IMR-90 (cell line): ENCODE measurements around the gene FGGY. TPM values are rescaled to one million over a fixed set of nuclear protein-coding genes. Genes with fewer than 3 reads are reported as not detected.

Experiments used
- ATAC-seq: fragments of 200-7000 bp; cut with Tn5 transposase; 2 replicates; pipeline ENCODE4 v1.9.1; 2020; ENCODE audit warnings: low read depth, mild to moderate bottlenecking, moderate library complexity
- BruUV-seq: library from RNA; stranded (reverse); fragments of 400-500 nt; replicated peaks from 2 replicates; lab custom pipeline; 2021; lab: Mats Ljungman, UMichigan
- CTCF ChIA-PET: fragments of 300-600 bp; formaldehyde crosslinking; extraction: SDS; loops from one replicate; lab custom pipeline; 2021; ENCODE audit warnings: antibody characterized with exemption; lab: Yijun Ruan, JAX
- POLR2A ChIA-PET: fragments of 300-600 bp; sonication (Branson Sonifier 250); formaldehyde crosslinking; loops from one replicate; lab custom pipeline; 2022; ENCODE audit warnings: antibody characterized with exemption; ENCODE audit not compliant: unreplicated experiment; lab: Charles Lee
- DNase-seq: peaks from one replicate; pipeline ENCODE4 v3.0.0; 2013
- H2AFZ ChIP-seq: replicated peaks from 2 replicates; pipeline ENCODE3; 2013; ENCODE audit warnings: low read length, mild to moderate bottlenecking; ENCODE audit not compliant: poor library complexity
- H2AK5ac ChIP-seq: 2 replicates; pipeline ENCODE4 v1.6.1; 2013; ENCODE audit warnings: low read depth, low read length, inconsistent platforms
- H2AK9ac ChIP-seq: replicated peaks from 2 replicates; pipeline ENCODE3; 2013; ENCODE audit warnings: mild to moderate bottlenecking, low read depth, low read length, moderate library complexity; ENCODE audit not compliant: poor library complexity
- H2BK120ac ChIP-seq: 2 replicates; pipeline ENCODE4 v1.6.1; 2013; ENCODE audit warnings: low read depth, low read length, inconsistent platforms
- H2BK15ac ChIP-seq: 3 replicates; pipeline ENCODE4 v1.6.1; 2013; ENCODE audit warnings: low read depth, low read length, inconsistent platforms
- H2BK20ac ChIP-seq: 2 replicates; pipeline ENCODE4 v1.6.1; 2013; ENCODE audit warnings: low read depth, mild to moderate bottlenecking, inconsistent platforms, low read length, moderate library complexity
- H2BK5ac ChIP-seq: 2 replicates; pipeline ENCODE4 v1.6.1; 2013; ENCODE audit warnings: mild to moderate bottlenecking, low read depth, low read length, inconsistent platforms; ENCODE audit not compliant: poor library complexity, severe bottlenecking
- H3K14ac ChIP-seq: replicated peaks from 2 replicates; pipeline ENCODE4 v1.6.1; 2013; ENCODE audit warnings: low read depth, low read length, inconsistent platforms
- H3K18ac ChIP-seq: 2 replicates; pipeline ENCODE4 v1.6.1; 2013; ENCODE audit warnings: low read depth, low read length, control low read depth
- H3K23ac ChIP-seq: 2 replicates; pipeline ENCODE4 v1.6.1; 2013; ENCODE audit warnings: low read depth, low read length, inconsistent platforms
- H3K27ac ChIP-seq: 2 replicates; pipeline ENCODE4 v1.5.1; 2013; ENCODE audit warnings: mild to moderate bottlenecking, control low read depth, low read length; ENCODE audit not compliant: insufficient read depth
- H3K27me3 ChIP-seq: 2 replicates; pipeline ENCODE4 v1.6.1; 2013; ENCODE audit warnings: low read length; ENCODE audit not compliant: control insufficient read depth, insufficient read depth
- H3K36me3 ChIP-seq: 2 replicates; pipeline ENCODE4 v1.6.1; 2013; ENCODE audit warnings: low read length, mixed read lengths; ENCODE audit not compliant: control insufficient read depth, insufficient read depth
- H3K4ac ChIP-seq: 2 replicates; pipeline ENCODE4 v1.6.1; 2013; ENCODE audit warnings: low read depth, low read length, inconsistent platforms
- H3K4me1 ChIP-seq: 2 replicates; pipeline ENCODE4 v1.6.1; 2013; ENCODE audit warnings: low read length, mixed read lengths; ENCODE audit not compliant: control insufficient read depth, insufficient read depth
- H3K4me2 ChIP-seq: 2 replicates; pipeline ENCODE4 v1.6.1; 2013; ENCODE audit warnings: low read depth, mild to moderate bottlenecking, control low read depth, low read length, moderate library complexity
- H3K4me3 ChIP-seq: 2 replicates; pipeline ENCODE4 v1.5.1; 2013; ENCODE audit warnings: low read depth, mild to moderate bottlenecking, control low read depth, low read length, moderate library complexity; ENCODE audit not compliant: insufficient read depth
- H3K56ac ChIP-seq: 2 replicates; pipeline ENCODE4 v1.6.1; 2013; ENCODE audit warnings: low read length, inconsistent platforms; ENCODE audit not compliant: insufficient read depth; ENCODE audit errors: extremely low read depth
- H3K79me1 ChIP-seq, 2 experiments: 2 replicates each; pipeline ENCODE4 v1.6.1; 2013; ENCODE audit warnings: low read length in 2 of 2, inconsistent platforms in 1 of 2, low read depth in 1 of 2
- H3K9ac ChIP-seq: 2 replicates; pipeline ENCODE4 v1.6.1; 2013; ENCODE audit warnings: low read depth, low read length, control low read depth
- H3K9me1 ChIP-seq: 2 replicates; pipeline ENCODE4 v1.6.1; 2013; ENCODE audit warnings: low read length, inconsistent platforms; ENCODE audit not compliant: insufficient read depth
- H3K9me3 ChIP-seq: 2 replicates; pipeline ENCODE4 v1.6.1; 2013; ENCODE audit warnings: low read length; ENCODE audit not compliant: control insufficient read depth, insufficient read depth
- H4K20me1 ChIP-seq: 2 replicates; pipeline ENCODE4 v1.6.1; 2013; ENCODE audit warnings: low read length, inconsistent platforms; ENCODE audit not compliant: insufficient read depth
- H4K5ac ChIP-seq: 2 replicates; pipeline ENCODE4 v1.6.1; 2013; ENCODE audit warnings: mild to moderate bottlenecking, low read depth, low read length, control low read depth
- H4K8ac ChIP-seq, 2 experiments: 2 replicates each; pipeline ENCODE4 v1.6.1; 2013; ENCODE audit warnings: low read depth in 2 of 2, low read length in 2 of 2, control low read depth in 1 of 2, inconsistent platforms in 1 of 2
- H4K91ac ChIP-seq: 2 replicates; pipeline ENCODE4 v1.6.1; 2013; ENCODE audit warnings: low read depth, low read length, inconsistent platforms; ENCODE audit not compliant: insufficient read depth
- FOS ChIP-seq: fragments of 150-350 bp; IDR thresholded peaks from 2 replicates; pipeline ENCODE4 v1.6.1; 2016; ENCODE audit warnings: low read depth, low read length
- SMC3 ChIP-seq: fragments of 150-350 bp; IDR thresholded peaks from 2 replicates; pipeline ENCODE4 v1.6.1; 2016; ENCODE audit warnings: low read depth, mild to moderate bottlenecking, antibody characterized with exemption, low read length, moderate library complexity
- WGBS, 2 experiments: methylation state at CpG; one replicate each; pipeline versions ENCODE4 v1.1.5 to v1.1.7; 2013; ENCODE audit warnings: missing lambda C conversion rate in 2 of 2; ENCODE audit not compliant: insufficient read length in 1 of 2; ENCODE audit errors: extremely low coverage in 2 of 2; 5-methylcytosine and 5-hydroxymethylcytosine counted together
- dilution Hi-C: fragments of 300-500 bp; cut with HindIII; formaldehyde crosslinking; loops from one replicate; pipeline ENCODE4 v1.14.3; 2018; ENCODE audit warnings: low sequenced_read_pairs; ENCODE audit not compliant: unreplicated experiment
- in situ Hi-C: fragments of 300-500 bp; cut with MboI; formaldehyde crosslinking; loops from 3 replicates; pipeline ENCODE4 v1.14.3; 2019; ENCODE audit warnings: low sequenced_read_pairs, inconsistent platforms, mixed read lengths
- intact Hi-C: fragments of 100-400 bp; cut with micrococcal nuclease; formaldehyde crosslinking; loops from 2 replicates; pipeline ENCODE4 v1.10.0; 2022
- polyA plus RNA-seq, 3 experiments: library from polyadenylated mRNA; depleted of rRNA; stranded (reverse); fragments of >200 nt; gene quantifications; 2 replicates each; pipeline ENCODE4 v1.2.3, GENCODE V29; 2012; ENCODE audit warnings: low replicate concordance in 1 of 3
- total RNA-seq: library from RNA; depleted of rRNA; stranded (reverse); fragments of >200 nt; gene quantifications from 2 replicates; pipeline ENCODE4 v1.2.3, GENCODE V29; 2012

Gene FGGY
- total and polyA plus RNA-seq, 2 of the 4 experiments (the other 2 are of a cell fraction), result 5.6 to 14.0 TPM

DNA sequence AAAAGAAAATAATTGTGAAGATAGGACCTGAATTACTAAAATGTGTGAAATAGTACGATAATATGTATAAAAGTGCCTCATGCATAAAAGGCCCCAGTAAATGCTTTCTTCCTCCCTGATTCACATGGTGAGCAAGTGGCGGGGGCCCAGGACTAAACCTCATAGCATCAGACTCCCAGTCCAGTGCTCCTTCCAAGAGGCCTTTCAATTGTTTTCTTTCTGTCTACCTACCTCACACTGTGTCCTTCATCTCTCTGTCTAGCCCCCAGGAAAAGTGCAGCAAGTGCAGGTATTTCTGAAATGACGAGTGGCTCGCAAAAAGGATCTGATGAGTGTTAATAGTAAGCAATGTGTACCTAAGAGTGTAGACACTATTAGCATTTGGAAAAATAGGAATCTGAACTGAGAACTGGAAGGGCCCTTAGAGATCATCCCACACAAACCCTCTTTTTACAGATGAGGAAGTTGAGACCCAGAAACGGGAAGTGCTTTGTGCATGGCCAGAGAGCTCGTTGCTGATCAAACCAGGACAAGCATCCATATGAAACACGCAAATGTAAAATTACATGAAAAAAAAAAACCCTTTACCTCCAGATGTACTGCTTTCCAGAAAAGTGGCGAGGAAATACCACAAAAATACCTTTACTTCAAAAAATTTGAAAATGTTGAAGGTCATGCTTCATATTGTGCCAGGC, 399.7 kb downstream of the FGGY start:
- Histone ChIP-seq H3K56ac (no peak overlapping the region), H3K9ac (no peak overlapping the region), H4K8ac (no peak overlapping the region), H2BK20ac (no peak overlapping the region), H3K4ac (no peak overlapping the region), H3K4me2 (no peak overlapping the region), H4K5ac (no peak overlapping the region), H2AK9ac (no peak overlapping the region), H4K91ac (no peak overlapping the region), H2AFZ (no peak overlapping the region), H3K14ac (no peak overlapping the region), H3K4me1 (peaks cover 9% of the 10 kb centered on the region), H2AK5ac (no peak overlapping the region), H2BK15ac (no peak overlapping the region), H2BK5ac (no peak overlapping the region), H2BK120ac (no peak overlapping the region), H3K4me3 (no peak overlapping the region), H3K27me3 (no peaks in the 10 kb centered on the region), H3K9me3 (no peaks in the 10 kb centered on the region; the same call in 1 of the 2 replicates), H4K20me1 (no peaks in the 10 kb centered on the region), H3K79me1 (no peaks in the 10 kb centered on the region), H3K18ac (no peak overlapping the region), H3K9me1 (0 out of 2 replicates have a peak, but pooled peaks cover 3% of the 10 kb centered on the region), H3K23ac (no peak overlapping the region), H3K36me3 (no peaks in the 10 kb centered on the region), H3K27ac (no peak overlapping the region)
- dilution Hi-C loops (no loop called here), intact Hi-C loops (loop anchor here (5.0 kb wide), 4 partner anchors 214 to 794 kb away; no protein-coding TSS in a partner anchor), in situ Hi-C loops (no loop called here)
- DNase-seq, result no peak
- CTCF ChIA-PET, result no interaction called here
- POLR2A ChIA-PET, result no interaction called here
- TF ChIP-seq SMC3 (no peak), FOS (no peak)
- no TSS peak for BruUV-seq
- WGBS, 2 experiments, result no CpG with 5 or more reads among the region's 8 CpGs
- ATAC-seq, result no peak
